CD4-positive, alpha-beta T cell treated with Interleukin-1 beta for 1 hour (primary cell): ENCODE results near the gene SFR1.

Source experiments
- DNase-seq, 2 donors: peaks; one replicate each; pipeline ENCODE4 v3.0.0-alpha.2; 2020 to 2022

SFR1 gene

GRCh38 chr10:104121485-104122224 is at the start of gene SFR1:
Gene SFR1, plus strand, starts transcription at chr10:104122171. Its CDS starts 13 bp downstream, at chr10:104122184.
- peak; percentile 100 for DNase-seq

GRCh38 chr10:104072786-104073185 is 49.2 kb upstream of the SFR1 start:
- DNase-seq = no peak

DNA sequence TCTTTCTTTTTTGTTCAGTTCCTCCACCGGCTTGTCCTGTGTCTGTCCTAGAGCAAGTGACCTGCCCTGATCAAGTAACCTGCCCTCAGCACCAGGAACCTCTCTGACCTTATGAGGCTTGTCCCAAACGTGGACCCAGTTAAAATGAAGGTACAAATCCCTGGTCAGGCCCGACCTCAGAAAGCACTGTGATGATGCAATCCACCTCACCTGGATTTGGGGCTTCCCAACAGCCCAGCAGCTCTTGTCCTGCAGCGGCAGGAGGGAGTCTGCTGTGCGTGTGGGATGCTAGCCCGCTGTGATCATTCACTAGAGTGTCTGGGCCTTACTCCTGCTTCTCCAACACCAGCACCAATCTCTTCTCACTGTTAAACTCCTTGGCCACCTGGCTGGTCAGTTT is 47.5 kb upstream of the SFR1 start:
- DNase-seq = no peak

GRCh38 chr10:104076743-104077160 is 45.2 kb upstream of the SFR1 start:
- no peak for DNase-seq

- no peak for DNase-seq
Observed at GRCh38 chr10:104077247-104077646, 44.7 kb upstream of the SFR1 start.

DNA sequence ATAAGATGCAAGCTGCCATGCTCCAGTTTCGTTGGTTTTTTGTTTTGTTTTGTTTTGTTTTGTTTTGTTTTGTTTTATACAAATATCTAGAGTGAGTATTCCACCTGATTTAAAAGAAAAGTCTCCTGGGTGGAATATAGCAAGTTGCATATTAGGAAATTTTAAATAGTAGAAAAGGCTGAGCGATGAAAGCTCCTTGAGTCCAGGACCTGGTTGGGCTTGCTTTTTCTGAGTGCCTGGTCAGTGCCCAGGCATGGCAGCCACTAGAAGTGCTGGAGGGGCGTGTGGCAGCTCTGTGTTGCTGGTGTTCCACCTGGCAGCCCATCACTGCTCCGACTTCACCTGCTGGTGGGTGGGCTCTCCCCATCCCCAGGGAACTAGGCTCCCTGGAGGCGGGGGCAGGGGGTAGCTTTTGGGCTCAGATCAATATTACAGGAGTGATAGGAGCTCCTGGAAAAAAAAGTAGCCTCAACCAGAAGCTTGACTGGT is 44.3 kb upstream of the SFR1 start:
- DNase-seq = no peak

DNA sequence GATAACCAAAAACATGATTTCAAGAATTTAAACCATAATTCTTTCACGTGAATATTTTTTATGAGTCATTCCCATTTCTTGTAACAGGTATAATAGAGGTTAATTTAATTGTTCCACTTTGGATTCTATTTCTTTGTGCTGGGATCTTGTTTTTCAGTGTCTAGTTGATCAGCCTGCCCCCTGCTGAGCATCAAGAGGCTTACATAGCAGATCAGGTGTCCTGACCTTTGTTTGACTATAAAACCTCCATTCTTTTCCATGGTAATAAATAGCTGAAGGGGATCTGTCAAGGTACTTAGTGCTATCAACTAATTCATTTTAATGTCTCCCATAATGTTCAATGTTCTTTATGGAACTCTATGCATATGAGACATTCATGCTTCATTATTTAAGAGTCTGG is 41.2 kb upstream of the SFR1 start:
- peak in 1 of 2 donors; percentile 20 for DNase-seq

- no peak for DNase-seq
Observed at GRCh38 chr10:104081998-104082397, 40.0 kb upstream of the SFR1 start.

- no peak for DNase-seq
Observed at GRCh38 chr10:104084482-104085142, 37.4 kb upstream of the SFR1 start.

GRCh38 chr10:104085801-104086400 is 36.1 kb upstream of the SFR1 start, which contains the start of gene COL17A1:
Gene COL17A1, minus strand, starts transcription at chr10:104085880. Its CDS starts 5,207 bp downstream, at chr10:104080673.
- no peak for DNase-seq

DNA sequence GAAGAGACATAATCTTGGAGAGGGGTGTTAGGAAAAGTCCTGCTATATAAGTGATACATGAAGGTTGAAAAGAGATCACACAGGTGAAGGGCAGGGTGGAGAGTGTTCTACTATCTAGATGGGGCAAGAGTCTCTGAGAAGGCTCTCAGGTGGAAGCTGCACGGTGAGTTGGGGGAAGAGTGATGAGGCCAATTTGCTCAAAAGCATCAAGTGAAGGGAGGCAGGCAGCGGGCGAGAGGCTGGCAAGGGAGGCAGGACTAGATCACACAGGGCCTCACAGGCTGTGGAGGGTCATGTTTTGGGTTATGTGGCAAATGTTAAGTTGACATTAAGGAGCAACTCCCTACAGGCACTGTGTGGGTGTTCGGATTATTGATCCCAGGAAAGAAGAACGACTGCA is 33.7 kb upstream of the SFR1 start:
- DNase-seq = no peak

GRCh38 chr10:104089621-104090020 is 32.4 kb upstream of the SFR1 start:
- DNase-seq = no peak

- no peak for DNase-seq
Observed at GRCh38 chr10:104090611-104091010, 31.4 kb upstream of the SFR1 start.

DNA sequence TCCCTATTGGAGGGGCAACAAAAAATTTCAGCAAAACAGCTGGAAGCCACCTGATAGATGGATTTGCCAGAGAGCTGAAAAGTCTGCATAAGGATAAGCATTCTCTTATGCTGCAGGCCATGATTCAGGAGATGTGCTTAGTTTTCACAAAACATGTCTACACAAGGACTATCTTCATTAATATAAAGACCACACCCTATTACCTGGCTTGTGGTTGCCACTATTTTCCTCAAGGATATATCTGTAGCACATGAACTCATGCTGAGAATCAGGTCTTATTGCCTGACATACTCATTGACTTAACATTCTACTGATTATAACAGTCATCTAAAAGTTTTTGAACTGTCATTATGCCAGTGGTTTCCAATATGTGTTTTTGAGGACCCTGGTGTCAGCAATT is 29.2 kb upstream of the SFR1 start:
- DNase-seq = no peak

DNA sequence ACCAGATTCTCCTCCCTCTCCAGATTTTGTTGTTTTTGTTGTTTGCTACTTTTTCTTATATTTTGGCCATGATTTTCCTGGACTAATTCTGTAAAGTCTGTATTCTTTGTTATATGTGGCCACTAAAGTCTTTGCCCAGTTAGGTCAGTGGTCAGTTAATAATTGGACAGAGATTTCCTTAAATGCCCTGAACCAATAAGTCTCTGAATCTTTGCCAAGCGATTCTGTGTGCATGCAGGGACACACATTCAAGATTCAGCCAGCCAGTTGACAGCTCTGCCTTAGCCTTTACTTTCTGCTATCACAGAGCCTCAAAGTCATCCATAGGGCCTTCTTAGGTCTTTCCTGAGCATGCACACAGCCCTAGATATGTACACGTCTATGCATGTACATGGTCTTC is 25.3 kb upstream of the SFR1 start:
- DNase-seq = no peak

DNA sequence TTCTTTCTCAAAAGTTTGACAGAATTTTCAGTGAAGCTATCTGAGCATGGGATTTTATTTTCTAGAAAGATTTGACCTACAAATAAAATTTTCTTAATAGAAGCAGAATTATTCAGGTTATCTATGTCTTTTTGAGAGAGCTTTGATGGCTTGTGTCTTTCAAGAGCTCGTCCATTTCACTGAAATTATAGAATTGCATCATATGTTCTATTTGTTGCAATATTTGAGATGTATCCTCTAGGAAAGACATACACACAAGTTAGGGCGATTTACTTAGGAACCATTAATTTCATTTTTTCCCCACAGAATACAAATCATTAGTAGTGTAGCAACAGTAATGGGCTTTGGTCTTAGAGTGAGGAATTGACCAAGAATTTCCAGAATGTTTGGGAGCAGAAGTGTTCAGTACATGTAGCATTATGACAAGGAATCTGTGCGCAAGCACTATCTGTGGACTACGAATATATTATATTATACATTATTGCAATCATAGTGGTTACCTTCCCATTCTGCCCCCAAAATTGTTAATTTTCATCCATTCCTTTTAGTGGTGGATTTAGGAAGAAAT is 23.5 kb upstream of the SFR1 start:
- no peak for DNase-seq

DNA sequence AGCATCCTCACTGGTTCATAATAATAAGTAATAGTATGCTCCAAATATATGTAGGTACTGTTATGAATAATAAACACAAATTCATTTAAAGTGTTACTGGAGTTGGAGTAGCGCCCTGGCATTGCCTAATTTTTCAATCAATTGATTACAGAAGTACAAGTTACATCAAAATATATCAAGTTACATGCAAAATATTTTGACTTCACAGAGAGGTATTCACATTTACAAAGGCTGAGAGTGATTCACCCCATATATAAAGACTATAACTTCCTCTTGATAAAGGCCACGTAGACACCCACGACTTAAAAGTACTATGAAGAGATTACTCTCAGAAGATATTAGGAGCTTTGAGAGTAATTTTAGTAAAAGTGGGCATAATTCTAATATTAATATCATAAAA is 22.7 kb upstream of the SFR1 start:
- DNase-seq = no peak

DNA sequence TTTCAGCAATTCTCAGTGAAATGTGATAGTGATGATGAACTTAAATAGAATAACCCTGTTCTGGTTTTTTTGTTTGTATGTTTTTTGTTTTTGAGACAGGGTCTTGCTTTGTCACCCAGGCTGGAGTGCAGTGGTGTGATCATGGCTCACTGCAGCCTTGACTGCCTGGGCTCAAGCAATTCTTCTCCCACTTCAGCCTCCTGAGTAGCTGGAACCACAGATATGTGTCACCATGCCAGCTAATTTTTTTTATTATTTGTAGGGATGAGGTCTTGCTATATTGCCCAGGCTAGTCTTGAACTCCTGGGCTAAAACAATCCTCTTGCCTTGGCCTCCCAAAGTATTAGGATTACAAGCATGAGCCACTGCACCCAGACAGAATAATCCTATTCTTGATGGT is 22.0 kb upstream of the SFR1 start:
- no peak for DNase-seq

- DNase-seq = no peak
Observed at GRCh38 chr10:104100795-104101194, 21.2 kb upstream of the SFR1 start.

GRCh38 chr10:104101902-104102301 is 20.1 kb upstream of the SFR1 start:
- no peak for DNase-seq

GRCh38 chr10:104103956-104104355 is 18.0 kb upstream of the SFR1 start:
- DNase-seq = no peak

- DNase-seq = no peak
Observed at GRCh38 chr10:104104418-104104817, 17.6 kb upstream of the SFR1 start.

GRCh38 chr10:104104926-104105325 is 17.0 kb upstream of the SFR1 start:
- no peak for DNase-seq
